HG02798 (cell line): Measurements from ENCODE around the gene AKAP13.
A peak's percentile ranks its signal among the peaks of the same experiment; 100 is the strongest.

Experiments used
- ATAC-seq: cut with Tn5 transposase; IDR thresholded peaks from one replicate; pipeline ENCODE4 v1.9.1; 2021; ENCODE audit warnings: mild to moderate bottlenecking; ENCODE audit not compliant: unreplicated experiment, poor library complexity

AKAP13 gene

GRCh38 chr15:85709250-85709649 is 328.8 kb downstream of the AKAP13 start:
- ATAC-seq: no peak

GRCh38 chr15:85710340-85710842 is 330.0 kb downstream of the AKAP13 start:
- ATAC-seq: peak; percentile 74

DNA sequence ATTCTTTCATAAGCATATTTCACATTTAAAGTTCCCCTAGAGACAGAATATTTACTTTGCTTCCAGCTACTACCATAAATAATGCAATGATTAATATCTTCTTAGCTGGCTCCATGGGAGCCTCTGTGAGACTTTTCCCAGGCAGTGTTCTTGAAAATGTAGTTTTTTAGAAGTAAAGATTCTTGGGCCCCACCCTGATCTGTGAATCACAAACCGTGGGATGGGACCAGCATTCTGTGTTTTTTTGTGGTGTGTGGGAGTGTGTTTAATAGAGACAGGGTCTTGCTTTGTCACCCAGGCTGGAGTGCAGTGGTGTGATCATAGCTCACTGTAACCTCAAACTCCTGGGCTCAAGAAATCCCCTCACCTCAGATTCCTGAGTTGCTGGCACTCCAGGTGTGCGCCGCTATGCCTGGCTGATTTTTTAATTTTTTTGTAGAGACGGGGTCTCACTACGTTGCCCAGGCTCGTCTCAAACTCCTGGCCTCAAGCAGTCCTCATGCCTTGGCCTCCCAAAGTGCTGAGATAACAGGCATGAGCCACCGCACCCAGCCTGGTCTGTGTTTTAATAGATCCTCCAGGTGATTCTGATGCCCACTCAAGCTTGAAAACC is 331.3 kb downstream of the AKAP13 start:
- ATAC-seq: no peak

- ATAC-seq: no peak
These were observed 335.9 kb downstream of the AKAP13 start for GRCh38 chr15:85716261-85716660.

- no peak for ATAC-seq
These were observed 336.8 kb downstream of the AKAP13 start for GRCh38 chr15:85717212-85717611.

- peak; percentile 68 for ATAC-seq
These were observed 338.0 kb downstream of the AKAP13 start for GRCh38 chr15:85718271-85718971.

DNA sequence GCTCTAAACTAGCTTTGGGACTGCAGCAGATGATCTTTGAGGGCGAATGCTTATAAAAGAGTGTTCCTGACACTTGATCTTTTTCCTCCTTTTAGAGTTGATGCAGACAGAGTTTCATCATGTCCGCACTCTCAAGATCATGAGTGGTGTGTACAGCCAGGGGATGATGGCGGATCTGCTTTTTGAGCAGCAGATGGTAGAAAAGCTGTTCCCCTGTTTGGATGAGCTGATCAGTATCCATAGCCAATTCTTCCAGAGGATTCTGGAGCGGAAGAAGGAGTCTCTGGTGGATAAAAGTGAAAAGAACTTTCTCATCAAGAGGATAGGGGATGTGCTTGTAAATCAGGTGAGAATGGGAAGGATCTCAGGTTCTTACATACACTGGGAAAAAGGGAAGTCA is 338.6 kb downstream of the AKAP13 start:
- ATAC-seq: no peak

GRCh38 chr15:85722374-85723152 is 342.2 kb downstream of the AKAP13 start:
- ATAC-seq: no peak

GRCh38 chr15:85723960-85724945 is 343.9 kb downstream of the AKAP13 start:
- peak; percentile 46 for ATAC-seq

GRCh38 chr15:85725019-85725418 is 344.6 kb downstream of the AKAP13 start:
- ATAC-seq: no peak

DNA sequence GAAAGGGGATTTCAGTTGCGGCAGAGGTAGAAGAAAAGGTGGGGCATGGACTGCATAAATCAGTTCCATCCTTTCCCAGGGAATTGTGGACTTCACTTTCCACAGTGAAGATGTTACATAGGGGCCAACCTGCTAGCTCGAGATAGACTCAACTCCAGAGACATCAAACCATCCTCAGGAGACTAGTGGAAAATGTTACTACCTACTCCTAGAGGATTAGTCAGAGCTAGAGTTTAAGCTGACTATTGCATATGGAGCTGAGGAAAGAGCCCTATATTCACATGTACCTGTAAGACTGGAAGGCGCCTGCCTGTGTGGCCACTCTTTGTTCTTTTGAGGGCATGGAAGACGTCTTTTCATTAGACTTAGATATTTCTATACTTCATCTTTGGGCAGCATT is 345.2 kb downstream of the AKAP13 start:
- ATAC-seq: no peak

GRCh38 chr15:85726454-85726853 is 346.1 kb downstream of the AKAP13 start:
- no peak for ATAC-seq

DNA sequence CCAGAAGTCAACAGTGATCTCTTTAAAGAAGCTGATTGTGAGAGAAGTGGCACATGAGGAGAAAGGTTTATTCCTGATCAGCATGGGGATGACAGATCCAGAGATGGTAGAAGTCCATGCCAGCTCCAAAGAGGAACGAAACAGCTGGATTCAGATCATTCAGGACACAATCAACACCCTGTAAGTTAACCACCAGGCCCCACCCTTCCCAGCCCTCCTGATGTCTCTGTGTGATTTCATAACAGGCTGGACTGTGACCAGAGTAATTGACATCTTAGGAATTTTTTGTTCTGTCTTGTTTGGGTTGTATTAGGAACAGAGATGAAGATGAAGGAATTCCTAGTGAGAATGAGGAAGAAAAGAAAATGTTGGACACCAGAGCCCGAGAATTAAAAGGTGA is 346.7 kb downstream of the AKAP13 start:
- no peak for ATAC-seq

- peak; percentile 70 for ATAC-seq
These were observed 349.8 kb downstream of the AKAP13 start for GRCh38 chr15:85730001-85730820.

DNA sequence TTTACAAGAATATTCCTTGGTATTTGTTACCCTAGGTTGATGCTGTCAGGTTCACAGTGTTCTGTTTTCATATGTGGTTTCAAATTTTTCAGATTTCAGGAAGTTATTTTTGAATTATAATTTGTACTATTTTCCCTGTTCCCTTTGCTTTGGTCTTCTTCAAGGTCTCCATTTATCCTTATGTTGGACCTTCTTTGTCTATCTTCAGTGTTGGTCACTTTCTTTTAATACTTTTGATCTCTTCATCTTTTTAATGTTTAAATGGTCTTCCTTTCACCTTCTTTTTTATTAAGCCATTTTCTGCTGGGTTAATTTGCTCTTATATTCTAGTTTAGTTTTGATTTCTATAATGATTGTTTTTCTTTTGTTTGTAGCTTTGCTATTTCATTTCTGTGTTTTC is 353.0 kb downstream of the AKAP13 start:
- ATAC-seq: no peak

- no peak for ATAC-seq
These were observed 356.7 kb downstream of the AKAP13 start for GRCh38 chr15:85737061-85737460.

- ATAC-seq: no peak
These were observed 360.6 kb downstream of the AKAP13 start for GRCh38 chr15:85741021-85741421.

DNA sequence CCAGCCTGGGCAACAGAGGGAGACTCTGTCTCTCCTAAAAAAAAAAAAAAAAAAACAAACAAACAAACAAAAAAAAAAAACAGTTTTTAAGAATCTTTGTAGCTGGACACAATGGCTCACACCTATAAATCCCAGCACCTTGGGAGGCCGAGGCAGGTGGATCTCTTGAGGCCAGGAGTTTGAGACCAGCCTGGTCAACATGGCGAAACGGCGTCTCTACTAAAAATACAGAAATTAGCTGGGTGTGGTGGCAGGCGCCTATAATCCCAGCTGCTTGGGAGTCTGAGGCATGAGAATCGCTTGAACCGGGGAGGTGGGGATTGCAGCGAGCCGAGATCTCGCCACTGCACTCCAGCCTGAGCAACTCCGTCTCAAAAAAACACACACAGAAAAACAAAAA is 361.3 kb downstream of the AKAP13 start:
- ATAC-seq: no peak

GRCh38 chr15:85742186-85742821 is 361.9 kb downstream of the AKAP13 start:
- no peak for ATAC-seq
